GM21381 (cell line): Measurements from ENCODE around the gene ACCS.

ENCODE experiments used
- ATAC-seq: cut with Tn5 transposase; IDR thresholded peaks from one replicate; pipeline ENCODE4 v1.9.1; 2021; ENCODE audit warnings: mild to moderate bottlenecking, moderate library complexity; ENCODE audit not compliant: unreplicated experiment

The ACCS gene

DNA sequence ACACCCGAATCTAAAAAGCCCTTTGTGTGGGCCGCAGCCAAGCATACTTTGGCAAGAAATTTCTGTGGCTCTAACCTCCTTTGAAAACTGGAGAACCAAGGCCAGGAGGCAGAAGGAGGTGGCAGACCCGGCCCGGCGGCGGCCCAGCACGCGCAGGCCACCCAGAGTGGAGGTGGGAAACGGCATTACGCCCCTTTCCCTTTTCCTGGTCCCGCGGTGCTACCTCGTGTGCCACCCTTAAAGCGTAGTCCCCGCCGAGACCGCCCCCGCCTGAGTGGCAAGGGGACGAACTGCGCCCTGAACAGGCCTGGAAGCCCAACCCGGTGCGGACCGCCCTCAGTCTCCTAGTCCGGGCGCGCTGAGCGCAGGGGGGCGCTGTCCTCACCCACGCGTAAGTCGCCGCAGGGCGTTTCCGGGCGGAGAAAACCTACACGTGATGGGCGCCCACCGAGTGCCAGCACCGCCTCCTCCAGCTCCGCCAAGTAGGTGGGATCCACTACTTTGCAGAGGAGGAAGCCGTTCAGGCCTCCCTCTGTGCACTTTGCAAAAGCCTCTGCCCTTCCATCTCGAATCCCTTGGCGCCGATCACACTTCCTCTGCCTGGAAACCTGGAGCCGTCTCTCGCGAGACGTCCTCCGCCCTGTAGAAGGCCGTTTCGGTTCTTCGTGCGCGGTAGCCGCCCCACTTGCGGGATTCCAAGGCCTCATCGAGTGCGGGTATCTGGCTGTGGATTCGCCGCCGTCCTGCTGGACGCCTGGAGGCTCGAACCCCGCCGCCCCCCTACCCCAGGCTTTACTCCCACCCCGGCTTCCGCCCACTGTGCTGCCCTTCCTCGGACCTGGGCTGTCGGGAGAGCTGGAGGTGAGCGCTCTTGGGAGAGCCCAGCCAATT is at the start of gene ACCS:
Gene ACCS (plus strand): TSS at position 430 of the 891 bp plus-strand sequence. CDS start 1,358 bp downstream, outside the sequence.
- peak; percentile 94 for ATAC-seq

GRCh38 chr11:44016546-44017442 is 49.3 kb upstream of the ACCS start:
- ATAC-seq = no peak

DNA sequence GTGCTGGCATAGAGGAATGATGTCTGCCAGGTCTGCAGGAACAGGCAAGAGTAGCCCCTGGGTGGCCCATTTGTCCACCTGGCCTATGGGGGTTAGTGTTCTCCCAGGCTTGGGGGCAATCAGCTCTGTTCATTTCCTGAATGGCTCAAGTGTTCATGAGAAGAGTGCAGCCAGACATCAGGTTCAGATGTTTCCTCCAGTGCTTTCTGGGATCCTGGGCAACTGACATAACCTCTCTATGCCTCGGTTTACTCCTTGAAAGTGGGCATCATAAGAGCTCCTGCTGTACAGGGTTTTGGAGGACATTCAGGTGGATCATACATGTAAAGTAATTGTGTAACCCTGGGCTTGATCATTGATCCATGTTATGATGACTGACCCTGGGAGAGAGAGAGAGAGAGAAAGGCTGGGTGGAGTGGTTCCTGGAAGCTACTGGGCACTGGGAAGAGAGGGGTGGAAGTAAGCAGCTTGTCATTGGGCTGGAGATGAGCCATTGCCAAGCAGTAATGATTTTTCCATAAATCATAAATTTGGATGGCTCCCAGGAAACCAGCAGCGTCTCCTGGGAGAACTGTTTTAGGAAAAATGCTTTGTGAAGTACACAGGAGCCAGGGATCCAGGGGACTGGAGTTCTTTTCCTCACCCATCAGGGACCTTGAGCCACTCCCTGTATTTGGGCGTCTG is 48.5 kb upstream of the ACCS start:
- ATAC-seq = no peak

DNA sequence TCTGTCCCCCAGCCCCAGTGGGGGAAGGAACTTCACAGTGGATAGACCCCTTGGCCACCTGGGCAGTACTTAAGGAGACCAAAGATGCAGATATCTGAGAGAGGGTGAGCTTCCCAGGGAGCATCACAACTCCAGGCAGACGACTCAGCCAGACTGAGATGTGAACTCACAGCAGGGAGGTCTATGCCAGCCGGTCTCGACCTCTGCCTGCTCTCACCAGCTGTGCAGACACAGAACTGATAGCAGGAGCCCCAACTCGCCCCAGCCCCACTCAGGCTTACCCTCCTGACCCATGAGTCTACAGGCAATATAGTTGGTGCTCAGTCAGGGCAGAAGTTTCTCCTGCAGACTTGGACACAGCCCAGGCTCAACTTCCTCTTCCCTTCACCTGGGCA is 47.9 kb upstream of the ACCS start:
- no peak for ATAC-seq

- ATAC-seq = no peak
Measured at GRCh38 chr11:44018829-44019228, 47.2 kb upstream of the ACCS start.

DNA sequence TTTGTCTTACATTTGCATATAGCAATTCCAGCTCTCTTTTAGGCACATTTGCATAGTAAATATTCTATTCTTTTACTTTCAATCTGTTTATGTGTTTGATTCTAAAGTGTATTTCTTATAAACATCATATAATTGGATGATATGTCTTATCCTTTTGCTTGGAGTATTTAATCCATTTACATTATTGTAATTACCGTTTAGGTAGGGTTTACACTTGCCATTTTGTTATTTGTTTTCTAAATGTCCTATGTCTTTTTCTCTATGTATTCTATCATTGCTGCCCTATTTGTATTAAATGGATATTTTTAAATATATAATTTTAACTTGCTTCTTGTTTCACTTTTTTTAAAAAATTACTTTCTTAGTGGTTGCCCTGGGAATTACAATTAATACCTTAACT is 41.1 kb upstream of the ACCS start:
- ATAC-seq = no peak

DNA sequence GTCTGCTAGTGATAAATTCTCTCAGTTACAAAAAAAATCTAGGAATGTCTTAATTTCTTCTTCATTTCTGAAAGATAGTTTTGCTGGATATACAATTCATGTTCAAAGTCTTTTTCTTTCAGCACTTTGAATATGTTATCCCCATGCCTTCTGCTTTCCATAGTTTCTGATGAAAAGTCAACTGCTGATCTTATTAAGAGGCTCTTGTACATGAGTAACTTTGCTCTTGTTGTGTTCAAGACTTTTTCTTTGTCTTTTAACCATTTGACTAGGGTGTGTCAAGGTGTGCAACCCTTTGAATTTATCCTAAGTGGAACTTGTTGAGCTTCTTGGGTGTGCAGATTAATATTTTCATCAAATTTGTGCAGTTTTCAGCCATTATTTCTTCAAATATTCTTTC is 40.3 kb upstream of the ACCS start:
- no peak for ATAC-seq

GRCh38 chr11:44028401-44028800 is 37.7 kb upstream of the ACCS start:
- ATAC-seq = no peak

DNA sequence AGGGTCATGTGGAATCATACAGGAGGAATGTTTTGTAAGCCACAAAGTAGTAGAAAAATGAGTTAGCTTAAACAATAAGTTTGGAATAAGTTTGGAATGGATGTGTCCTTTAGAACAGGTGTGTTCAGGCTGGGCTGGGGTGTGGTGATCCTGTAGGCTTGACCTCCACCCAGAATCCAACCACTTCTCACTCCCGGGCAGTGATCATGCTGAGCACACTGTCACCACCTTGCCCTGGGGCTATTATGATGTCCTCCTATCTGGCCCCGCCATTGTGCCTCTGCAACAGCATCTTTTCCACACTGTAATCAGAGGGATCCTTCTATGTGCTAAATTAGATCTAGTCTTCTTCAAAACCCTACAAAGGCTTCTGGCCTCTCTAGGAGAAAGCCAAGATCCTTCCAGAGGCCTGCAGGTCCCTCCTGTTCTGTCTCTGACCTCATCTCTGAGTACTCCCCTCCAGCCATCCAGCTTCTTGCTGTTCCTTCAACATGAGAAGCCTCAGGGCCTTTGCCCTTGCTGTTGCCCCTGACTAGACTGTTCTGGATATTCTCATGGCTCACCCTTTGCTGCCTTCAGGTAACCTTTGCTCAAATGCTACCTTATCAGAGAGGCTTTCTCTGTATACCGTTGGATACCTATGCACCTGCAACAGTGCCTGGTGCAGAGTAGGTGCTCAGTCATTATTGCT is 37.1 kb upstream of the ACCS start:
- ATAC-seq = no peak

DNA sequence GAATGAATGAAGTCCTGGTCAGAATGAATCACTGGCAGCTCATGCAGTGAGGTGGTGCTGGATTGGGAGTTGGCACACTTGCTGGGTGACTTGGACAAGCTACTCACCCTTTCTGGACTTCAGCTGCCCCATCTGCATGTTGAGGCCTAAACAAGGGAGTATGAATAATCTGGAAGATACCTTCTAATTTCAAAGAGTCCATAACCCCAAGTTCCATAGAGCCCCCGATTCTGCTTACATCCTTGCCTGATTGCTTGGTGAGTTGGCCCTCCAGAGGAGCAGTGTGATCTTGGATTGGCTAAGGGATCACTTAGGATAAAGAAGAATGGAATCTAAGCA is 36.6 kb upstream of the ACCS start:
- no peak for ATAC-seq

GRCh38 chr11:44029977-44030911 is 35.8 kb upstream of the ACCS start:
- ATAC-seq = no peak

DNA sequence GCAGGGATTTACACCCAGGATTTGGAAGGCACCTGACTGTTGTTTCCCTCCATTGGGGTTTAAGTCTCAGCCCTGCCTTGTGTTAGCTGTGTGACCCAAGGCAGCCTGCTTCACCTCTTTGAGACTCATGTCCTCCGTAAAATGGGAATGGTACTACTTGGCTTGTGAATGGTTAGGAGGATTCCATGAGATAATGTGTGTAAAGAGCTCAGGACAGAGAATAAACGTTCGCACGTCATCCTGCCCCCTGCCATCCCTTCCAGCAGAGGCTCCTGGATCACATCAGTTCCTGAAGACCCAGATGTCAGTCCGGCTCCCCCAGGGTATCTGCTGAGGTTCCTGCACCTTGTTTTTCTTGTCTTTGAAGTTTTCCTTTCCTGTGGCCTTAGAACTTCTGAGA is 35.1 kb upstream of the ACCS start:
- ATAC-seq = no peak

GRCh38 chr11:44031549-44031948 is 34.5 kb upstream of the ACCS start:
- ATAC-seq = no peak

GRCh38 chr11:44032299-44033085 is 33.6 kb upstream of the ACCS start:
- ATAC-seq = no peak

GRCh38 chr11:44033411-44033850 is 32.6 kb upstream of the ACCS start:
- ATAC-seq = no peak

DNA sequence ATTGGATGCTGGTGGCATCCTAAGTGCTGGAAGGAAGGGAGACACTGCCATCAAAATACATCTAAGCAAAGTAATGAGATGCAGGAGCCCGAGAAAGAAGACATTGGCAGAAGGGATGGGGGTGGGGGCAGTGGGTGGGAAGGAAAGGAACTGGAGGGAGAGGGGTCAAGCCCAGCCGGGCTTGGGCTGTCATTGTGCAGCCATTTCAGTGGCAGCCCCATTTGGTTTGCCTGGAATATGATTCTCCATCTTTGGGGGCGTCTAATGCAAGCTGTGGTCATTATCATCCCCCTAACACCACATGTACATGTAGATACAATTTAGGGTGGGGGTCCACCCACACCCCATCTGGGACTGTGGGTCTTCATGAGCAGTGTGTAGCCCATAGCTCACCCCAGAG is 32.2 kb upstream of the ACCS start:
- no peak for ATAC-seq

DNA sequence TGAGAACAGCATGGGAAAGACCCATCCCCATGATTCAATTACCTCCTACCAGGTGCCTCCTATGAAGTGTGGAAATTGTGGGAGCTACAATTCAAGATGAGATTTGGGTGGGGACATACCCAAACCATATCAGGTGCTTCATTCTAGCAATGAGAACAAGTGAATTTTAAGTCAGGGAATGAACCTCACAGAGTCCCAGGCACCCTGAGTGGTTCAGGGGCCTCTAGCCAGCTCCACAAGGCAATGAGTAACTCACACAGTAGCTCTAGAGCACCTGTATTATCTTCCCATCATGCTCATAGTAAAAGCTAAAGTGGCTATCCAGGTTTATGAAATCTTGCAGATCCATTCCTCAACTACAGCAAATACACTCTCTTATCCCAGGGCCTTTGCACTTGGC is 31.4 kb upstream of the ACCS start:
- no peak for ATAC-seq

DNA sequence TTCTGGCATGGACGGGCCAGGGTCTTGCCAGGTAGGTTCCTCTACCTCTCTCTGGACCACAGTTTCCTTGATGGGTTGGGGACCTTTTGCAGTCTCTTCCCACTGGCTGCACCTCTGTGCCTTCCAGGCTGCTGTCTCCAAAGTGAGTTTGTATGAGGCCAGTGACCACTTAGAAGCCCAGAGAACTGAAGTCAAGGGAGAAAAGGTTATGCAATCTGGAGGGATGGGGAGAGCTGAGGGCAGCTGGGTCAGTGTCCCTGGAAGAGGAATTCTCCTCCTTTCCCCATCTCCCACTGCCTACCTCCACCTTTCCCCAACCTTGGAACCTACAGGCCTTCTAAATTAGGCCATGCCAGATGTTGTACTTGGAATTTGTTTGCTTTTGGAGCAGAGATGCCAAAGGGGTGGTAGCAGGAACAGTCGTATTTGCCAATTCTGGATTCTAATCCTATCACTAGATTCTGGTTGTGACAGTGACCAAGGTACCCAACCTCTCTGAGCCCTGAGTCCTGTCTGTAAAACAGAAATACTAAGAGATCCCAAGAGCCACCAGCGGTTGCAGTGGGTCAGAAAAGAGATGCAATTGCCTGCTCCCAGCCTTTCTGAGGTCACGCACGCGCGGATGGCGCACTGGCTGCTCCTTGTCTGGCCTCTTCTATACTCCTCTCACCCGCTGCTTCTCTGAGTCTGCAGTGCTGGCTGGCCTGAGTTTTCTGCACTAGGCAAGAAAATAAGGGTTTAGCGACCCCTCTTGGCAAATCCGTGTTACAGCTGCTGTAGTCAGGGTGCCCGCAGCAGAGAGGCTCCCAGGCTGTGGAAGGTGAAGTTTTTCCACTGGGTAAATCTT is 29.0 kb upstream of the ACCS start:
- ATAC-seq = no peak
